Ectodermal cell (in vitro differentiated cells): Measurements from ENCODE around the gene SLC12A4.

ENCODE experiments used
- H3K27ac ChIP-seq: 2 replicates; pipeline ENCODE4 v1.7.0; 2013; ENCODE audit warnings: mild to moderate bottlenecking, low read depth, low read length; ENCODE audit not compliant: insufficient read depth, poor library complexity, severe bottlenecking
- H3K27me3 ChIP-seq: 2 replicates; pipeline ENCODE4 v1.7.0; 2013; ENCODE audit warnings: mild to moderate bottlenecking, low read length; ENCODE audit not compliant: insufficient read depth, control insufficient read depth, poor library complexity, severe bottlenecking
- H3K36me3 ChIP-seq: one replicate; pipeline ENCODE4 v1.7.0; 2013; ENCODE audit warnings: low read length; ENCODE audit not compliant: control insufficient read depth, insufficient read depth
- H3K4me1 ChIP-seq: one replicate; pipeline ENCODE4 v1.7.0; 2013; ENCODE audit warnings: low read length; ENCODE audit not compliant: control insufficient read depth, insufficient read depth
- H3K4me3 ChIP-seq: 2 replicates; pipeline ENCODE4 v1.7.0; 2013; ENCODE audit warnings: low read depth, low read length, control low read depth; ENCODE audit not compliant: insufficient read depth
- H3K9me3 ChIP-seq: 2 replicates; pipeline ENCODE4 v1.7.0; 2013; ENCODE audit warnings: mild to moderate bottlenecking, low read length, moderate library complexity; ENCODE audit not compliant: control insufficient read depth
- WGBS, 2 experiments: methylation state at CpG; one replicate each; pipeline ENCODE4 v1.1.7; 2013; ENCODE audit warnings: missing lambda C conversion rate in 2 of 2; 5-methylcytosine and 5-hydroxymethylcytosine counted together

Gene SLC12A4

GRCh38 chr16:67926181-67926750, 42.2 kb downstream of the SLC12A4 start:
- H3K27ac ChIP-seq: no peak overlapping the region
- no peaks in the 10 kb centered on the region for H3K4me1 ChIP-seq
- H3K36me3 ChIP-seq: no peaks in the 10 kb centered on the region
- no peaks in the 10 kb centered on the region for H3K27me3 ChIP-seq
- H3K9me3 ChIP-seq: no peaks in the 10 kb centered on the region
- H3K4me3 ChIP-seq: no peak overlapping the region
- WGBS, 2 experiments: 87 to 88% methylated on average over 13 of the region's 13 CpGs

GRCh38 chr16:67924140-67924906, 44.1 kb downstream of the SLC12A4 start:
- Histone ChIP-seq H3K27me3 (no peaks in the 10 kb centered on the region), H3K36me3 (no peaks in the 10 kb centered on the region), H3K4me3 (no peak overlapping the region), H3K27ac (no peak overlapping the region), H3K9me3 (no peaks in the 10 kb centered on the region), H3K4me1 (no peaks in the 10 kb centered on the region)
- 96% methylated on average over 10 of the region's 10 CpGs for WGBS, 2 experiments

GRCh38 chr16:67923414-67924116, 44.9 kb downstream of the SLC12A4 start:
- Histone ChIP-seq H3K36me3 (no peaks in the 10 kb centered on the region), H3K27me3 (no peaks in the 10 kb centered on the region), H3K27ac (no peak overlapping the region), H3K4me3 (no peak overlapping the region), H3K9me3 (no peaks in the 10 kb centered on the region), H3K4me1 (no peaks in the 10 kb centered on the region)
- 93 to 94% methylated on average over 10 of the region's 10 CpGs for WGBS, 2 experiments

DNA sequence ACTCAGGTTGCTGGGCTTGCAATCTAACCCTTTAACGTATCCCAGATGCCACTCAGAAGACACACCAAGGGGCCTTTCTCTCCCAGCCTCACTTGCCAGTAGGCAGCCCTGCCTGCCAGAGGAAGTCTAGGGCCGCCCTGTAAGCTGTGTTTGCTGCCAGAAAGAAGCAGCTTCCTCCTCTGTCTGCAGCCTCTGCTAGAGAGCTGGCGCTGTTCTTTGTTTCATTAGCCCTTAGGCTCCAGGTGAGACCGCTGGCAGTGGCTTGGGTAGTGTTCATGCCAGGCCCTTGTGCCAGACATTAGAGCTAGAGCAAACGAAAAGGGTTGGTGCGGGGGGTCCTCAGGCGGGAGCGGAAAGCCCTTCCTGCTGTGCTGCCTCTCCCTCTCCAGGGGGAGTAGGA, 45.7 kb downstream of the SLC12A4 start:
- Histone ChIP-seq H3K27me3 (no peaks in the 10 kb centered on the region), H3K4me3 (no peak overlapping the region), H3K27ac (no peak overlapping the region), H3K4me1 (no peaks in the 10 kb centered on the region), H3K9me3 (no peaks in the 10 kb centered on the region), H3K36me3 (no peaks in the 10 kb centered on the region)
- WGBS, 2 experiments: 86 to 91% methylated on average over 8 of the region's 8 CpGs

DNA sequence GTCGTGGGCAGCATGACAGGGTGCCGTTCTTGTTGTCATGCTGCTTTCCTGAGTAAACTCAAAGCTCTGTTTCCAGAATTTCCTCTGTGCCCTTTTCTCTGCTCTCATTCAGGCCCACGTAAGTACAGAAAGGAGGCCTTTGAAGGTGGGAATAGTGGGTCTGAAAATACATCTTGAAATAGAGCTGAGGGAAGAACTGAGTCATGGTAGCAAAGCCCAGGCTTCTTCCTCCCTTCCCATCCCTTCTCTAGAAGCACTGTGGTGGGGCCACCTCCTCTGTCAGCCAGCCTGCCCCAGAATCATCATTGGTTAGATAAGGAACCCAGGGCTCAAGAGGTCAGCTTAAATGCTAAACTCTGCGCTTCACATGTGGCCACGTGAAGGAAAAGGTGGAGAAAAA, 46.2 kb downstream of the SLC12A4 start:
- Histone ChIP-seq H3K27me3 (no peaks in the 10 kb centered on the region), H3K27ac (no peak overlapping the region), H3K4me1 (no peaks in the 10 kb centered on the region), H3K9me3 (no peaks in the 10 kb centered on the region), H3K4me3 (no peak overlapping the region), H3K36me3 (no peaks in the 10 kb centered on the region)
- WGBS, 2 experiments: 89 to 90% methylated on average over 5 of the region's 5 CpGs

- H3K27me3 ChIP-seq: no peaks in the 10 kb centered on the region
- no peak overlapping the region for H3K27ac ChIP-seq
- no peaks in the 10 kb centered on the region for H3K9me3 ChIP-seq
- H3K4me1 ChIP-seq: no peaks in the 10 kb centered on the region
- H3K4me3 ChIP-seq: no peak overlapping the region
- H3K36me3 ChIP-seq: no peaks in the 10 kb centered on the region
- WGBS, 2 experiments: 92 to 96% methylated on average over 6 of the region's 6 CpGs
These were observed 48.7 kb downstream of the SLC12A4 start for GRCh38 chr16:67919622-67920221.

DNA sequence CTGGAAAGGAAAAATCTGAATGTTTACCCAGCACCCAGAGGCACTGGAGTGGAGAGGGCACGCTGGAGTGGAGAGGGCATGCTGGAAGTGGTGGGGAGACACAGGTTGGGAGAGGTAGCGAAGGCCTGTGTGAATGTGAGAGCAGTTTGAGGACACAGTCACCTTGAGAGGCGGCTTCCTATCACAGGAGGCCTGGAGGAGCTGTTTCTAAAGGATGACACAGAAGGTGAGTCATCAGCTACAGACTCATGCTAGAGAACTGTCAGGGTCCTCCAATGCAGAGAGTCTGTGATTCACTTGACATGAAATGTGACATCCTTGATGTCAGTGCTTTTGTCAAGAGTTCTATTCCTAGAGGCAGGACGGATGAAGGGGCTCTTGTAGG, 50.6 kb downstream of the SLC12A4 start:
- Histone ChIP-seq H3K36me3 (no peaks in the 10 kb centered on the region), H3K4me1 (no peaks in the 10 kb centered on the region), H3K9me3 (no peaks in the 10 kb centered on the region), H3K4me3 (no peak overlapping the region), H3K27me3 (no peaks in the 10 kb centered on the region), H3K27ac (no peak overlapping the region)
- 87 to 88% methylated on average over 4 of the region's 4 CpGs for WGBS, 2 experiments

DNA sequence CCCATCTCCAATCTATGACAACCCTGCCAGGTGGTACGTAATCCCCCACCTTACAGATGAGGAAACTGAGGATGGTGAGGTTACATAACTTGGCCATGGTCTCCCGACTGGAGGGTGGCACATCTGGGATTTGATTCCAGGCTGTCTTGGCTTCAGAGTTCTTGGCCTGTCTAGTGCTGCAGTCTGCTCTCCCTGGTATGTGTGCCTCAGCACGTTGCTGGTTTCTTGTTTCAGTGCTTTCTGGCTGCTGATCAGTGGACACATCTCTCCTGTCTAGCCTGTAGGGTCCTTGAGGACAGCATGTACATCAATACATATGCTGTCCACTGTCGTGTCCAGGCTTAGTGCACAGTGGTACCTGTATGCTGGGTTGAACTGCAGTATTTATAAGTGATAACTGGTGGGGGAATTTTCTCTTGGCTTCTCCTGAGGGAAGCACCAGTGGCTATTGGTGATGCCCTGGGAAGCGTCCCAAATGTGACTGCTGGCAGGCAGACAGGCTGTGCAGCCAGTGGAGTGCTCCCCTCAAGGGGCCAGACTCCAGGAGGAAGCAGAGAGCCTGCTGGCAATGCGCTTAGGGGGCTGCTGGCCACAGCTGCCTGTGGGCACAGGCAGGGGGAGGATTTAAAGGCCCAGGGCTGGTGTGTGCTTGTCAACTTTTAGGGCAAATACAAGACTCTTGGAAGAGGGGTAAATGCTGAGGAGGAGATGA, 51.1 kb downstream of the SLC12A4 start:
- 87 to 89% methylated on average over 6 of the region's 6 CpGs for WGBS, 2 experiments
- no peaks in the 10 kb centered on the region for H3K9me3 ChIP-seq
- H3K4me3 ChIP-seq: no peak overlapping the region
- H3K27me3 ChIP-seq: no peaks in the 10 kb centered on the region
- H3K4me1 ChIP-seq: no peaks in the 10 kb centered on the region
- H3K36me3 ChIP-seq: no peaks in the 10 kb centered on the region
- H3K27ac ChIP-seq: no peak overlapping the region

GRCh38 chr16:67915831-67916723, 52.4 kb downstream of the SLC12A4 start:
- 90 to 92% methylated on average over 7 of the region's 7 CpGs for WGBS, 2 experiments

More at GRCh38 chr16:67915831-67916723, 52.4 kb downstream of the SLC12A4 start:
- Histone ChIP-seq H3K4me3 (no peak overlapping the region), H3K4me1 (no peaks in the 10 kb centered on the region), H3K9me3 (no peaks in the 10 kb centered on the region), H3K36me3 (no peaks in the 10 kb centered on the region), H3K27ac (no peak overlapping the region), H3K27me3 (no peaks in the 10 kb centered on the region)
